AG10803 (cell line): ENCODE results near the gene SLC37A2.

Experiments
- DNase-seq: peaks from one replicate; pipeline ENCODE4 v3.0.0; 2010; ENCODE audit warnings: low read depth
- H3K4me3 ChIP-seq: 2 replicates; pipeline ENCODE4 v1.5.1; 2011; ENCODE audit warnings: mild to moderate bottlenecking, low read length, control low read depth
- CTCF ChIP-seq: conservative IDR thresholded peaks from 2 replicates; pipeline ENCODE4 v1.5.1; 2011; ENCODE audit warnings: mild to moderate bottlenecking, low read length, control low read depth, inconsistent platforms

SLC37A2 gene

DNA sequence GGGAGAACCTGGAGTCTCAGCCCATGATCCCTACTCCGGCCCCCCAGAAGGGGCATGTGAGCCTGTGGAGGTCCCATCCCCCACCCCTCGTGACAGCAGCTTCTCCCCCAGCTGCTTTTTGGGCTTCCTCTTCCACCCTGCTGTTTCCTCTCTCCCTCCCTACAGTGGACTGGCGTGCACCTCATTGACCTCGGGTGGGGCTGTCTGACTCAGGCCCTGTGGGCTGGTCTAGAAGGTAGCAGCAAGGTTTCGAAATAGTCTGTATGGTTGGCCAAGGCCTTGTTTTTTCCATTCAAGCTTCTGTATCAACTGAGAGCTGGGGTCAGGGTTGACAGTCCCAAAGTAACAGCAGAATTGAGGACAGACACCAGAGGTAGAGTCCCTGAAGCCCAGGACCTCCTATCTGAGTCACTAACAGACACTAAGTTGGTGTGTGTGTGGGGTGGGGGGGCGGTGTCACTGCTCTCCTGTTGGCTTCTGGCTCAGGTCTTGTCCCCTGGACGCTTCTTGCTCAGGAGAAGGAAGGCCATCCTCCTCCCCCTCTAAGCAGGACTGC is 7.7 kb downstream of the SLC37A2 start:
- no peak overlapping the region for H3K4me3 ChIP-seq
- no peak for TF ChIP-seq CTCF
- DNase-seq, result peak; percentile 64

DNA sequence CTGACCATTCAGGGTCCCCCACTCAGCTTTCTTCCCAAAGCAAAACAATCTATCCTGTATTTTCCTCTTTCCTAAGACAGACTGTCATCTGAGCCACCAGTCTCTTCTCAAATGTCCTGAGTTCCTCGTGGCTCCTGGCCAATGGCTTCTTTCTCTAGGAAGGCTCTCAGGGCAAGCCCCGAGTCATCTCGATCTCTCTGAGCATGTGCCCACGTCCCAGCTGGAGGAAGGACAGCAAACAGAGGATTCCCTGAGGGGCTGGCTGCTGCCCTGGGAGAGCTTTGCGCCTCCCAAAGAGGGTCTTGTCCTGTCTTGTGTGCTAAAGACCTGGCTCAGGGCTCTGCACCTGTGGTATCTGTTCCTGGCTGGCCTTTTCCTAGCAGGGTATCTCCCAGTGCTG is 8.3 kb downstream of the SLC37A2 start:
- no peak for DNase-seq
- H3K4me3 ChIP-seq, result no peak overlapping the region
- no peak for TF ChIP-seq CTCF

- no peak for TF ChIP-seq CTCF
- no peak for DNase-seq
Observed at GRCh38 chr11:125071846-125072217, 8.7 kb downstream of the SLC37A2 start.

DNA sequence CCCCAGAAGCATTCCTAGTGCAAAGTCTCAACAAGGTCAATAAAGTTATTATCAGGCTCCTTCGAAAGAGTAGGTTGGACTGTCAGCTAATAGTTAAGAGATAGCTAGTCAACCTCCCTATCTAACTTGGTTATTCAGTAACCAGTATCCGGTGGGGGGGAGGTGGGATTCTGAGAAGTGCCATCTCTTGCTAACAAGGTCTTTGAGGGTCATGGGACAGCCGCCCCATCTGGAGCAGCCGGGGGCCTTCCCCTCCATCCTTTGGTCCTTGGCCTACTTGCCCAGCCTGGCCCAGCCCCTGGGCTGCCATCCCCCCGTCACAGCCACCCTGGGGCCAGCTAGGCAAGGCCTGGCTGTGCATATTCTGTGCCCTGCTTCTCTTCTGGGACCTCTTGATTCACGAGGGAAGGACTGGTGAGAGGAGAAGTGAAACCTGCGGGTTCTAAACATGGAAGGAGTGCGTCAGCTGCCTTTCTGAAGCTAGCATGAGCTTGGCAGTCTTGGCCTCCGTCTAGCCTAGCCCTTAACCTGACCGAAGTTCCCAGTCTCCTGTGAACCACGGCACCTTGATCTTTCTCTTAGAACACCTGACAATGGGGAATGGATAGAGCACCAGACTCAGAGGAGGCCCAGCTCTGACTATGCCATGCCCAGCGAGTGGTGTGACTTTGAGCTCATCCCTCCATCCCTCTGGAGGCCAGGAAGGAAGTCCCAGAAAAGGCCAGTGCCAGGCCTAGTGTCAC is 9.3 kb downstream of the SLC37A2 start:
- TF ChIP-seq CTCF, result no peak
- no peak for DNase-seq
- no peak overlapping the region for H3K4me3 ChIP-seq

More at GRCh38 chr11:125071846-125072217, 8.7 kb downstream of the SLC37A2 start:
- no peak overlapping the region for H3K4me3 ChIP-seq

GRCh38 chr11:125072961-125073590 is 10.0 kb downstream of the SLC37A2 start:
- TF ChIP-seq CTCF, result no peak
- DNase-seq, result no peak
- H3K4me3 ChIP-seq, result no peak overlapping the region

- no peak for TF ChIP-seq CTCF
- DNase-seq, result no peak
- H3K4me3 ChIP-seq, result no peak overlapping the region
Observed at GRCh38 chr11:125073616-125074483, 10.7 kb downstream of the SLC37A2 start.
